HL-60 (cell line): ENCODE data around the gene KLHL3.

ENCODE experiments used
- CTCF ChIP-seq: IDR thresholded peaks from one replicate; pipeline ENCODE4 v1.5.1; 2011; ENCODE audit warnings: low read length, control low read depth, inconsistent platforms; ENCODE audit not compliant: insufficient read depth
- TF ChIP-seq, protein P1 (sequence below): IDR thresholded peaks from 2 replicates; pipeline ENCODE4 v1.6.1; 2012; ENCODE audit warnings: low read depth; ENCODE audit not compliant: insufficient replicate concordance

DNA sequence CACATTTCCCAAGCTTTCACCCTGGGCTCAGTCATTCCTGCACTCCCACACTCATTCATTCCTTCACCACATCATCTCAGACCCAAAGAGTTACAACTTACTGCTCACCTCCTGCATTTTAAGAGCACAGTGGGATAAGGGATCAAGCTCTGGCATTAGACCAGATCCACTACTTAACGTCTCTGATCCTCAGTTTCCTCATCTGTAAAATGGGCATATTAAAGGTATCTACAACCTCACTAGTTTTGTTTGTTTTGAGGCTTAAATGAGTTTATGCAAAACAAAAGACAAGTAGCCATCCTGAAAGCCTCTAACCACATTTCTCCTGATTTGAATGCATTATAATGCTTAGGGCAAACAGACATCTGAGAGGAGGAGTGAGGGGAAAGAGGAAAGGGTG, 77.6 kb downstream of the KLHL3 start:
- no peak for TF ChIP-seq CTCF
- TF ChIP-seq, protein P1, sequence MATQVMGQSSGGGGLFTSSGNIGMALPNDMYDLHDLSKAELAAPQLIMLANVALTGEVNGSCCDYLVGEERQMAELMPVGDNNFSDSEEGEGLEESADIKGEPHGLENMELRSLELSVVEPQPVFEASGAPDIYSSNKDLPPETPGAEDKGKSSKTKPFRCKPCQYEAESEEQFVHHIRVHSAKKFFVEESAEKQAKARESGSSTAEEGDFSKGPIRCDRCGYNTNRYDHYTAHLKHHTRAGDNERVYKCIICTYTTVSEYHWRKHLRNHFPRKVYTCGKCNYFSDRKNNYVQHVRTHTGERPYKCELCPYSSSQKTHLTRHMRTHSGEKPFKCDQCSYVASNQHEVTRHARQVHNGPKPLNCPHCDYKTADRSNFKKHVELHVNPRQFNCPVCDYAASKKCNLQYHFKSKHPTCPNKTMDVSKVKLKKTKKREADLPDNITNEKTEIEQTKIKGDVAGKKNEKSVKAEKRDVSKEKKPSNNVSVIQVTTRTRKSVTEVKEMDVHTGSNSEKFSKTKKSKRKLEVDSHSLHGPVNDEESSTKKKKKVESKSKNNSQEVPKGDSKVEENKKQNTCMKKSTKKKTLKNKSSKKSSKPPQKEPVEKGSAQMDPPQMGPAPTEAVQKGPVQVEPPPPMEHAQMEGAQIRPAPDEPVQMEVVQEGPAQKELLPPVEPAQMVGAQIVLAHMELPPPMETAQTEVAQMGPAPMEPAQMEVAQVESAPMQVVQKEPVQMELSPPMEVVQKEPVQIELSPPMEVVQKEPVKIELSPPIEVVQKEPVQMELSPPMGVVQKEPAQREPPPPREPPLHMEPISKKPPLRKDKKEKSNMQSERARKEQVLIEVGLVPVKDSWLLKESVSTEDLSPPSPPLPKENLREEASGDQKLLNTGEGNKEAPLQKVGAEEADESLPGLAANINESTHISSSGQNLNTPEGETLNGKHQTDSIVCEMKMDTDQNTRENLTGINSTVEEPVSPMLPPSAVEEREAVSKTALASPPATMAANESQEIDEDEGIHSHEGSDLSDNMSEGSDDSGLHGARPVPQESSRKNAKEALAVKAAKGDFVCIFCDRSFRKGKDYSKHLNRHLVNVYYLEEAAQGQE = no peak
